Pancreas (tissue), 10 donors: ENCODE data around the gene MRM1. TPM values are rescaled to one million over a fixed set of nuclear protein-coding genes. Genes with fewer than 3 reads are reported as not detected.

Experiments
- ATAC-seq, 4 donors: fragments of 200-7000 bp; cut with Tn5 transposase; one replicate each; pipeline versions ENCODE4 v1.8.0 to v1.9.1; 2020; ENCODE audit warnings: mild to moderate bottlenecking in 4 of 4, moderate library complexity in 4 of 4
- DNase-seq, 6 donors: peaks; one replicate each; pipeline ENCODE4 v3.0.0-alpha.2; 2020
- FAIRE-seq: peaks from 2 replicates; lab custom pipeline; 2012; peaks lifted over from hg19 to GRCh38; lab: Jason Lieb, UNC
- H3K27ac ChIP-seq, 4 donors: fragments of 200-600 bp; sonication (generic); 1 replicate in 3 of 4; 2 replicates in 1 of 4; pipeline versions ENCODE4 v1.5.0 to v1.8.0; 2020
- H3K27me3 ChIP-seq, 4 donors: fragments of 200-600 bp; one replicate each; pipeline ENCODE4 v1.8.0; 2021
- H3K36me3 ChIP-seq, 3 donors: fragments of 200-600 bp; sonication (generic) in 1 of 3; one replicate each; pipeline versions ENCODE4 v1.5.0 to v1.8.0; 2020 to 2021
- H3K4me1 ChIP-seq, 3 donors: fragments of 200-600 bp; one replicate each; pipeline ENCODE4 v1.8.0; 2021
- H3K4me3 ChIP-seq, 4 donors: fragments of 200-600 bp; sonication (generic) in 2 of 4; one replicate each; pipeline versions ENCODE4 v1.5.0 to v1.8.0; 2020 to 2021
- H3K9me3 ChIP-seq, 4 donors: fragments of 200-600 bp; one replicate each; pipeline ENCODE4 v1.8.0; 2021
- CTCF ChIP-seq, 4 donors: fragments of 200-600 bp; sonication (generic) in 3 of 4; IDR thresholded peaks; one replicate each; pipeline versions ENCODE4 v1.5.0 to v1.8.0; 2021; ENCODE audit warnings: antibody characterized with exemption in 4 of 4
- WGBS, 2 donors: extraction: QIAGEN DNeasy Blood & Tissue Kit; methylation state at CpG; one replicate each; pipeline ENCODE4 v1.1.7; 2013; 5-methylcytosine and 5-hydroxymethylcytosine counted together
- intact Hi-C, 3 donors: fragments of 100-400 bp; cut with DNase I; formaldehyde crosslinking; loops; one replicate each; pipeline versions ENCODE4 v1.11.1 to v1.14.2; 2022
- polyA plus RNA-seq, 2 donors: library from polyadenylated mRNA; stranded (reverse); fragments of 200-250 nt; gene quantifications; one replicate each; pipeline ENCODE4 v1.2.3, GENCODE V29; 2013
- total RNA-seq, 6 donors: library from RNA; stranded (reverse); fragmentation: NEBNext Ultra II Directional in 4 of 6; extraction: Animal tissue kit (Norgen Biotek cat#: 25700) in 4 of 6; gene quantifications; one replicate each; pipeline versions ENCODE4 v1.2.1 to v1.2.4, GENCODE V29; 2021 to 2023
- donor health status: healthy with polysubstance abuse.
- donor health status: DM: no; HTN: no; CAD: no; lungs with moderate emphysema.
- donor health status: DM: no; HTN: no; CAD: no.
- donor health status: control.
- donor health status: control.
- donor health status: Bipolar disorder and iron deficiency.
- donor health status: DM: yes; HTN: yes; CAD: no.
- donor health status: DM: no; HTN: no; CAD: no.
- donor health status: DM: no; HTN: no; CAD: no.
- donor health status: DM: yes; HTN: yes; CAD: no.

Gene MRM1
- total and polyA plus RNA-seq, 8 donors, result 2.5 to 7.5 (median 4.7) TPM

DNA sequence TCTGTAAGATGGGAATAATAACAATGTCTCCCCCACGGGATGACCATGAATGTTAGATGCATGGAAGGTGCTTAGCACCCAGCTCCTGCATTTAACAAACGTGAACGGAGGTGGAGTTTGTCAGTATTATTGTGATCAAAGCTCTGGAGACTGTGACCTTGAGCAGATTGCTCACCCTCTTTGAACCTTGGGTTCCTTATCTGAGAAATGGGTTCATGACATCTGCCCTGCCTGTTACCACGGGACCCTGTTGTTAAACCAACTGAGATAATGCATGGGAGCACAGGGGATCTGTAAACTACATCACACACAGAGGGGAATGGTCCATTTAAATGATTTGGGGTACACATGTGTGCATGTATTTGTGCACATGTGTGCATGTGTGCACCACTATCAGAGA, 29.6 kb downstream of the MRM1 start:
- FAIRE-seq (no peak), ATAC-seq (no peak), DNase-seq (no peak)
- H3K4me3 ChIP-seq, result no peak overlapping the region
- H3K9me3 ChIP-seq, result no peaks in the 10 kb centered on the region
- no peak for TF ChIP-seq CTCF (IDR thresholded peaks at IDR 0.05)
- 27 to 29% methylated on average over 4 of the region's 4 CpGs for WGBS, 2 donors
- no peaks in the 10 kb centered on the region for H3K4me1 ChIP-seq
- H3K27ac ChIP-seq, result no peak overlapping the region
- H3K27me3 ChIP-seq, result no peaks in the 10 kb centered on the region
- intact Hi-C loops, result loop anchor here in 1 of 3 donors (10.0 kb wide), 1 partner anchor 414 kb away; no protein-coding TSS in a partner anchor
- H3K36me3 ChIP-seq, result no peaks in the 10 kb centered on the region

DNA sequence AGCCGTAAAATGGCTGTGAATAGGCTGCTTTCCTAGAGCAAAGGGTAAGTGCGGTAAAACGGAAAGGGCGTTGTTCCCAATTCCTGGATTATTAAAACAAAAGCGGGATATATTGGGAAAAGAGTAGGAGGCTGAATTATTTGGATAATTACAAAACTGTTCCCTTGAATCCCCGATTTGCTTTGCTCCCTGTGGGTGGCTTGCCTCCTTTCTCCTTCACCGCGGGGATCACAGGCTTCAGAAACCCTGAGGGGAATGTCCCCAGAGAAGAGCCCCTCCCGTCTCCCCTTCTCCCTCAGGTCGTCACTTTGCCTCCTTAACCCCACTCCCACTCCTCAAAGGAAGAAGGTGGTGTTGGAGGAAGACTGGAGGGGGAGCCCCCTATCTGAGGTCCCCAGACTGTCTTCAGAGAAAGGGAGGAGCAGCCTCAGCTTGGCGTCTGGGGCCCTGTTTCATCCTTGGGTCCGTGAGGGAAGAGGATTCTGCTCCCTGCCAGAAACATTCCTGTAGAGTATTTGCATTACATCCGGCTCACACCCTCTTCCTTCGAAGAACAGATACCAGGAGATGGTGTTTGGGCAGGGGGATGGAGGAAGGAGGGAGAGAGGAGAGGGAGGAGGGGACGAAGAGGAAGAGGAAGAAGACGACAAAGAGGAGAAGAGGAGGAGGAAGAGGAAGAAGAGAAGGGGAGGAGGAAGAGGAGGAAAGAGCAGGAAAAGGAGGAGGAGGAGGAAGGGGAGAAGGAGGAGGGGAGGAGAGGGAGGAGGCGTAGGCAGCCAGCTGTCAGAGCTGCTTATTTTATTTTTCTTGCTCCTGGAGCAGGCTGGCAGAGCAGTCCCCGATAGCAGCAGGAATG, 31.8 kb downstream of the MRM1 start:
- DNase-seq (no peak), FAIRE-seq (no peak), ATAC-seq (no peak)
- no peaks in the 10 kb centered on the region for H3K27me3 ChIP-seq
- H3K4me3 ChIP-seq, result no peak overlapping the region
- 37 to 42% methylated on average over 17 to 18 of the region's 18 CpGs for WGBS, 2 donors
- no peak for TF ChIP-seq CTCF (IDR thresholded peaks at IDR 0.05)
- intact Hi-C loops, result loop anchor here in 1 of 3 donors (10.0 kb wide), 1 partner anchor 412 kb away; no protein-coding TSS in a partner anchor
- H3K36me3 ChIP-seq, result no peaks in the 10 kb centered on the region
- no peaks in the 10 kb centered on the region for H3K4me1 ChIP-seq
- H3K9me3 ChIP-seq, result no peaks in the 10 kb centered on the region
- no peak overlapping the region for H3K27ac ChIP-seq

DNA sequence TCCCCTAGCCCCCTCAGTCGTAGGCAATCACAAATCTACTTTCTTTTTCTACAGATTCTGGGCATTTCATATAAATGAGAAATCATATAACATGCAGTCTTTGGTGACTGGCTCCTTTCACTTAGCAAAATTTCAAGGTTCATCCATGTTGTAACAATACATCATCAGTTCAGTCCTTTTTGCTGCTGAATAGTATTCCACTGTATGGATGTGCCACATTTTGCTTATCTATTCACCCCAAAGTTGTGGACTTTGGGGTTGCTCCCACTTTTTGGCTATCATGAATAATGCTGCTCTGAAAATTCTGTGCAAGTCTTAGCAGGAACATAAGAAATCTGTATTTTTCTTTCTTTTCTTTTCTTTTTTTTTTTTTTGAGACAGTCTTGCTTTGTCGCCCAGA, 39.0 kb downstream of the MRM1 start:
- Histone ChIP-seq H3K36me3 (no peaks in the 10 kb centered on the region), H3K4me1 (peaks cover 0 to 9% (median 0%) of the 10 kb centered on the region in 3 donors), H3K9me3 (no peaks in the 10 kb centered on the region), H3K27me3 (peaks cover 0 to 18% (median 4%) of the 10 kb centered on the region in 4 donors), H3K4me3 (no peak overlapping the region), H3K27ac (no peak overlapping the region)
- FAIRE-seq, result no peak
- intact Hi-C loops, result no loop called here
- no peak for DNase-seq
- ATAC-seq, result no peak
- TF ChIP-seq CTCF (IDR thresholded peaks at IDR 0.05), result no peak
- 80 to 85% methylated on average over 2 of the region's 2 CpGs for WGBS, 2 donors

DNA sequence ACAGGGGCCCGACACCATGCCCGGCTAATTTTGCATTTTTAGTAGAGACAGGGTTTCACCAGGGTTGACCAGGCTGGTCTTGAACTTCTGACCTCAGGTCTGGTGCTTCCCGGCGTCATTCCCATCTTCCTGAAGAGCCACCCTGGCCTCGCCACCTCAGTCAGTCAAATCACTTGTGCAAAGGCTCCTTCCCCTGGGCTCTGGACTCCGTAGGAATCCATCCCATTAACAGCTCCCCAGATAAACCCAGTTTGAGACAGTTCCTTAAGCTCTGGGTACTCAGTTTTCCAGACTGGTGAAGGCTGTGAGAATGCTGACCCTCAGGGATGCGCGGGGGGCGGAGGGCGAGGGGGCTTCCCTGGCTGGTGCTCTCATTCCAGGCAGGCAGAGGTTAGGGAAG, 39.5 kb downstream of the MRM1 start:
- ATAC-seq (no peak), FAIRE-seq (no peak), DNase-seq (no peak)
- Histone ChIP-seq H3K4me1 (peaks cover 0 to 9% (median 0%) of the 10 kb centered on the region in 3 donors), H3K27me3 (peaks cover 0 to 18% (median 4%) of the 10 kb centered on the region in 4 donors), H3K4me3 (no peak overlapping the region), H3K36me3 (no peaks in the 10 kb centered on the region), H3K9me3 (no peaks in the 10 kb centered on the region), H3K27ac (no peak overlapping the region)
- no peak for TF ChIP-seq CTCF (IDR thresholded peaks at IDR 0.05)
- 43 to 49% methylated on average over 10 of the region's 10 CpGs for WGBS, 2 donors
- intact Hi-C loops, result no loop called here
